Retinal pigment epithelial cell (primary cell): ENCODE results near the gene GPATCH8.

Experiments
- DNase-seq: peaks from one replicate; pipeline ENCODE4 v3.0.0-alpha.2; 2010; ENCODE audit warnings: low read depth
- H3K4me3 ChIP-seq: 2 replicates; pipeline ENCODE4 v1.5.1; 2011; ENCODE audit warnings: mild to moderate bottlenecking, low read length, control low read depth, moderate library complexity
- TF ChIP-seq, protein P1 (sequence below): conservative IDR thresholded peaks from 2 replicates; pipeline ENCODE4 v1.5.1; 2011; ENCODE audit warnings: low read depth, low read length, control low read depth, inconsistent platforms

Gene GPATCH8

GRCh38 chr17:44385287-44386181 is 117.7 kb downstream of the GPATCH8 start:
- TF ChIP-seq, protein P1, sequence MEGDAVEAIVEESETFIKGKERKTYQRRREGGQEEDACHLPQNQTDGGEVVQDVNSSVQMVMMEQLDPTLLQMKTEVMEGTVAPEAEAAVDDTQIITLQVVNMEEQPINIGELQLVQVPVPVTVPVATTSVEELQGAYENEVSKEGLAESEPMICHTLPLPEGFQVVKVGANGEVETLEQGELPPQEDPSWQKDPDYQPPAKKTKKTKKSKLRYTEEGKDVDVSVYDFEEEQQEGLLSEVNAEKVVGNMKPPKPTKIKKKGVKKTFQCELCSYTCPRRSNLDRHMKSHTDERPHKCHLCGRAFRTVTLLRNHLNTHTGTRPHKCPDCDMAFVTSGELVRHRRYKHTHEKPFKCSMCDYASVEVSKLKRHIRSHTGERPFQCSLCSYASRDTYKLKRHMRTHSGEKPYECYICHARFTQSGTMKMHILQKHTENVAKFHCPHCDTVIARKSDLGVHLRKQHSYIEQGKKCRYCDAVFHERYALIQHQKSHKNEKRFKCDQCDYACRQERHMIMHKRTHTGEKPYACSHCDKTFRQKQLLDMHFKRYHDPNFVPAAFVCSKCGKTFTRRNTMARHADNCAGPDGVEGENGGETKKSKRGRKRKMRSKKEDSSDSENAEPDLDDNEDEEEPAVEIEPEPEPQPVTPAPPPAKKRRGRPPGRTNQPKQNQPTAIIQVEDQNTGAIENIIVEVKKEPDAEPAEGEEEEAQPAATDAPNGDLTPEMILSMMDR = peak; percentile 23
- peak overlapping the region; percentile 61 for H3K4me3 ChIP-seq
- no peak for DNase-seq

DNA sequence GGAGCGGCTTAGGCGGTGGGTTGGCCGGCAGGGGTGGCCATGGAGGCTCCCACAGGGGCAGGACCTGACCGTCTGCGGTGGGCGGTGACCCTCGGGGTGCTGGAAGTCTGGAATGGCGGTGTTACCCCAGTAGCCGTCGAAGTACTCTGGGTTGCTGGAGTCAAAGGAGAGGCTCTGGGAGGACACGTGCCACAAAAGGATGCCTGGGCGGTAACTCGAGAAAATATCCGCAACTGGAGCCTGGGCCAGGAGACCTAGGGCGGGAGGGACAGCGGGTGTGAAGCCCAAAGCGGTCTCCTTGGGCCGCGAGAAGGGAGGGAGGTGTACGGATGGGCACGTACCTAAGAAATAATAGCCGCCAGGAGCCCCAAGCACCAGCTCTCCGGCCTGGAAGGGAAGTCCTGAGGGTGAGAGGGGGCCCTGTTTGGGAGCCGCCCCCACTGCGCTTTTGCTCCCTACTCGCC is 118.4 kb downstream of the GPATCH8 start:
- TF ChIP-seq, protein P1 = no peak
- DNase-seq = no peak
- H3K4me3 ChIP-seq = peak overlapping the region; percentile 61

- DNase-seq = no peak
- TF ChIP-seq, protein P1 = no peak
- no peak overlapping the region for H3K4me3 ChIP-seq
These were observed 118.9 kb downstream of the GPATCH8 start for GRCh38 chr17:44384281-44384822.

DNA sequence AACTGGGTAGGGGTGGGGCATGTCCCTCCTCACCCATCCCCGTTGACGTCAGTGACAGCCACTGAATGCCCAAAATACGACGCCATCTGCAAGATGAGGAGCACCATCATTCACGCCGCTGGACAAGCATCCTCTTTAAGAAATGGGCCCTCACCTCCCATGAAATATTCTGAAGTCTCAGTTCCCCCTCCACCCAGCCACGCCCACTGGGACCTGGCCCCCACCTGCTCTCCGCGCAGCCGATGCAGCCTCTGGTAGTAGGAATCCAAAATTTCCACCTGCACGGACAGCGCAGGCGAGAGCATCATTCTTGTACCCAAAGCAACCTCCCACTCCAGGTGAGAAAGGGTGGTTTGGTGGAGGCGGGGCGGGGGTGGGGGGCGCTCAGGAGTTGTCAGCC is 119.3 kb downstream of the GPATCH8 start:
- DNase-seq = no peak
- H3K4me3 ChIP-seq = no peak overlapping the region
- TF ChIP-seq, protein P1 = no peak

GRCh38 chr17:44383363-44383762 is 119.8 kb downstream of the GPATCH8 start:
- H3K4me3 ChIP-seq = no peak overlapping the region
- no peak for DNase-seq
- TF ChIP-seq, protein P1 = no peak

GRCh38 chr17:44382917-44383316 is 120.3 kb downstream of the GPATCH8 start:
- TF ChIP-seq, protein P1 = no peak
- no peak overlapping the region for H3K4me3 ChIP-seq
- no peak for DNase-seq

- no peak for DNase-seq
- H3K4me3 ChIP-seq = no peak overlapping the region
- TF ChIP-seq, protein P1 = no peak
These were observed 121.3 kb downstream of the GPATCH8 start for GRCh38 chr17:44381810-44382305.
